ENCODE measurements around the gene LONP1.
"Not testable (repeated sequence)": the region's sequence is repeated elsewhere in the genome, so short reads cannot be mapped to it uniquely, and the experiment has no call there.

Gene LONP1

GRCh38 chr19:5713228-5713627 lies 6.7 kb downstream of the LONP1 start:
- peaks cover 5 to 6% of the 10 kb centered on the region in 2 donors for H3K4me1 ChIP-seq (ENCODE audit: control insufficient read depth in 1 of 2, insufficient read depth in 2 of 2, low read length in 2 of 2)
- H3K4me3 ChIP-seq (ENCODE audit: low read depth in 1 of 2, low read length in 2 of 2): no peak overlapping the region
- H3K27ac ChIP-seq (ENCODE audit: low read depth, low read length): no peak overlapping the region
- H3K27me3 ChIP-seq (ENCODE audit: control insufficient read depth in 1 of 2, insufficient read depth in 2 of 2, low read length in 2 of 2): no peaks in the 10 kb centered on the region
- H3K36me3 ChIP-seq (ENCODE audit: control insufficient read depth in 1 of 2, insufficient read depth in 2 of 2, low read length in 2 of 2): peaks cover 13 to 43% of the 10 kb centered on the region in 2 donors
- H3K9ac ChIP-seq (ENCODE audit: low read depth in 1 of 2, low read length in 2 of 2): no peak overlapping the region
- no peaks in the 10 kb centered on the region for H3K9me3 ChIP-seq (ENCODE audit: control insufficient read depth in 1 of 2, low read length in 2 of 2)

GRCh38 chr19:5711713-5712161 lies 8.2 kb downstream of the LONP1 start:
- H3K4me3 ChIP-seq (ENCODE audit: low read depth in 1 of 2, low read length in 2 of 2): no peak overlapping the region
- H3K4me1 ChIP-seq (ENCODE audit: control insufficient read depth in 1 of 2, insufficient read depth in 2 of 2, low read length in 2 of 2): no peaks in the 10 kb centered on the region
- H3K9me3 ChIP-seq (ENCODE audit: control insufficient read depth in 1 of 2, low read length in 2 of 2): no peaks in the 10 kb centered on the region
- peaks cover 24 to 58% of the 10 kb centered on the region in 2 donors for H3K36me3 ChIP-seq (ENCODE audit: control insufficient read depth in 1 of 2, insufficient read depth in 2 of 2, low read length in 2 of 2)
- H3K27ac ChIP-seq (ENCODE audit: low read depth, low read length): no peak overlapping the region
- no peak overlapping the region for H3K9ac ChIP-seq (ENCODE audit: low read depth in 1 of 2, low read length in 2 of 2)
- no peaks in the 10 kb centered on the region for H3K27me3 ChIP-seq (ENCODE audit: control insufficient read depth in 1 of 2, insufficient read depth in 2 of 2, low read length in 2 of 2)

GRCh38 chr19:5711025-5711424 lies 8.9 kb downstream of the LONP1 start:
- Histone ChIP-seq H3K9ac (ENCODE audit: low read depth in 1 of 2, low read length in 2 of 2) (no peak overlapping the region), H3K27me3 (ENCODE audit: control insufficient read depth in 1 of 2, insufficient read depth in 2 of 2, low read length in 2 of 2) (no peaks in the 10 kb centered on the region), H3K9me3 (ENCODE audit: control insufficient read depth in 1 of 2, low read length in 2 of 2) (no peaks in the 10 kb centered on the region), H3K4me1 (ENCODE audit: control insufficient read depth in 1 of 2, insufficient read depth in 2 of 2, low read length in 2 of 2) (no peaks in the 10 kb centered on the region), H3K36me3 (ENCODE audit: control insufficient read depth in 1 of 2, insufficient read depth in 2 of 2, low read length in 2 of 2) (peaks cover 24 to 62% of the 10 kb centered on the region in 2 donors), H3K27ac (ENCODE audit: low read depth, low read length) (no peak overlapping the region), H3K4me3 (ENCODE audit: low read depth in 1 of 2, low read length in 2 of 2) (no peak overlapping the region)

GRCh38 chr19:5707576-5708575 lies 12.1 kb downstream of the LONP1 start:
- no peak overlapping the region for H3K9ac ChIP-seq (ENCODE audit: low read depth in 1 of 2, low read length in 2 of 2)
- no peaks in the 10 kb centered on the region for H3K4me1 ChIP-seq (ENCODE audit: control insufficient read depth in 1 of 2, insufficient read depth in 2 of 2, low read length in 2 of 2)
- no peak overlapping the region for H3K4me3 ChIP-seq (ENCODE audit: low read depth in 1 of 2, low read length in 2 of 2)
- no peak overlapping the region for H3K27ac ChIP-seq (ENCODE audit: low read depth, low read length)
- no peaks in the 10 kb centered on the region for H3K9me3 ChIP-seq (ENCODE audit: control insufficient read depth in 1 of 2, low read length in 2 of 2)
- peaks cover 29 to 76% of the 10 kb centered on the region in 2 donors for H3K36me3 ChIP-seq (ENCODE audit: control insufficient read depth in 1 of 2, insufficient read depth in 2 of 2, low read length in 2 of 2)
- H3K27me3 ChIP-seq (ENCODE audit: control insufficient read depth in 1 of 2, insufficient read depth in 2 of 2, low read length in 2 of 2): no peaks in the 10 kb centered on the region

GRCh38 chr19:5706876-5707573 lies 12.9 kb downstream of the LONP1 start:
- H3K9ac ChIP-seq (ENCODE audit: low read depth in 1 of 2, low read length in 2 of 2): no peak overlapping the region
- H3K4me1 ChIP-seq (ENCODE audit: control insufficient read depth in 1 of 2, insufficient read depth in 2 of 2, low read length in 2 of 2): no peaks in the 10 kb centered on the region
- H3K9me3 ChIP-seq (ENCODE audit: control insufficient read depth in 1 of 2, low read length in 2 of 2): no peaks in the 10 kb centered on the region
- H3K27ac ChIP-seq (ENCODE audit: low read depth, low read length): no peak overlapping the region
- H3K27me3 ChIP-seq (ENCODE audit: control insufficient read depth in 1 of 2, insufficient read depth in 2 of 2, low read length in 2 of 2): no peaks in the 10 kb centered on the region
- H3K36me3 ChIP-seq (ENCODE audit: control insufficient read depth in 1 of 2, insufficient read depth in 2 of 2, low read length in 2 of 2): peaks cover 27 to 67% of the 10 kb centered on the region in 2 donors
- no peak overlapping the region for H3K4me3 ChIP-seq (ENCODE audit: low read depth in 1 of 2, low read length in 2 of 2)

- Histone ChIP-seq H3K27ac (ENCODE audit: low read depth, low read length) (no peak overlapping the region), H3K36me3 (ENCODE audit: control insufficient read depth in 1 of 2, insufficient read depth in 2 of 2, low read length in 2 of 2) (peaks cover 18 to 57% of the 10 kb centered on the region in 2 donors), H3K4me1 (ENCODE audit: control insufficient read depth in 1 of 2, insufficient read depth in 2 of 2, low read length in 2 of 2) (no peaks in the 10 kb centered on the region), H3K27me3 (ENCODE audit: control insufficient read depth in 1 of 2, insufficient read depth in 2 of 2, low read length in 2 of 2) (no peaks in the 10 kb centered on the region), H3K9ac (ENCODE audit: low read depth in 1 of 2, low read length in 2 of 2) (no peak overlapping the region), H3K4me3 (ENCODE audit: low read depth in 1 of 2, low read length in 2 of 2) (no peak overlapping the region), H3K9me3 (ENCODE audit: control insufficient read depth in 1 of 2, low read length in 2 of 2) (no peaks in the 10 kb centered on the region)
Measured at GRCh38 chr19:5705552-5705951, 14.4 kb downstream of the LONP1 start.

- Histone ChIP-seq H3K27me3 (ENCODE audit: control insufficient read depth in 1 of 2, insufficient read depth in 2 of 2, low read length in 2 of 2) (no peaks in the 10 kb centered on the region), H3K27ac (ENCODE audit: low read depth, low read length) (no peak overlapping the region), H3K9me3 (ENCODE audit: control insufficient read depth in 1 of 2, low read length in 2 of 2) (no peaks in the 10 kb centered on the region), H3K36me3 (ENCODE audit: control insufficient read depth in 1 of 2, insufficient read depth in 2 of 2, low read length in 2 of 2) (peaks cover 18 to 56% of the 10 kb centered on the region in 2 donors), H3K9ac (ENCODE audit: low read depth in 1 of 2, low read length in 2 of 2) (no peak overlapping the region), H3K4me1 (ENCODE audit: control insufficient read depth in 1 of 2, insufficient read depth in 2 of 2, low read length in 2 of 2) (no peaks in the 10 kb centered on the region), H3K4me3 (ENCODE audit: low read depth in 1 of 2, low read length in 2 of 2) (no peak overlapping the region)
Measured at GRCh38 chr19:5703819-5704818, 15.8 kb downstream of the LONP1 start.

GRCh38 chr19:5702053-5702410 lies 17.9 kb downstream of the LONP1 start:
- not testable (repeated sequence) for H3K4me1 ChIP-seq (ENCODE audit: control insufficient read depth in 1 of 2, insufficient read depth in 2 of 2, low read length in 2 of 2); H3K9ac ChIP-seq (ENCODE audit: low read depth in 1 of 2, low read length in 2 of 2); H3K27me3 ChIP-seq (ENCODE audit: control insufficient read depth in 1 of 2, insufficient read depth in 2 of 2, low read length in 2 of 2); H3K27ac ChIP-seq (ENCODE audit: low read depth, low read length); H3K4me3 ChIP-seq (ENCODE audit: low read depth in 1 of 2, low read length in 2 of 2); H3K9me3 ChIP-seq (ENCODE audit: control insufficient read depth in 1 of 2, low read length in 2 of 2)
- peaks cover 13 to 58% of the 10 kb centered on the region in 2 donors for H3K36me3 ChIP-seq (ENCODE audit: control insufficient read depth in 1 of 2, insufficient read depth in 2 of 2, low read length in 2 of 2)

- peaks cover 16 to 61% of the 10 kb centered on the region in 2 donors for H3K36me3 ChIP-seq (ENCODE audit: control insufficient read depth in 1 of 2, insufficient read depth in 2 of 2, low read length in 2 of 2)
- H3K27me3 ChIP-seq (ENCODE audit: control insufficient read depth in 1 of 2, insufficient read depth in 2 of 2, low read length in 2 of 2): no peaks in the 10 kb centered on the region
- no peak overlapping the region for H3K4me3 ChIP-seq (ENCODE audit: low read depth in 1 of 2, low read length in 2 of 2)
- H3K27ac ChIP-seq (ENCODE audit: low read depth, low read length): no peak overlapping the region
- no peaks in the 10 kb centered on the region for H3K9me3 ChIP-seq (ENCODE audit: control insufficient read depth in 1 of 2, low read length in 2 of 2)
- H3K4me1 ChIP-seq (ENCODE audit: control insufficient read depth in 1 of 2, insufficient read depth in 2 of 2, low read length in 2 of 2): no peaks in the 10 kb centered on the region
- H3K9ac ChIP-seq (ENCODE audit: low read depth in 1 of 2, low read length in 2 of 2): no peak overlapping the region
Measured at GRCh38 chr19:5700455-5701092, 19.4 kb downstream of the LONP1 start.
